GM18873 (cell line): ENCODE measurements around the gene CFAP57.
"Not testable (repeated sequence)": the region's sequence is repeated elsewhere in the genome, so short reads cannot be mapped to it uniquely, and the experiment has no call there.

Source experiments
- ATAC-seq: cut with Tn5 transposase; IDR thresholded peaks from one replicate; pipeline ENCODE4 v1.9.1; 2021; ENCODE audit warnings: mild to moderate bottlenecking, moderate library complexity, moderate number of reproducible peaks; ENCODE audit not compliant: unreplicated experiment, low FRiP score

The CFAP57 gene

GRCh38 chr1:43171312-43171875, 736 bp upstream of the CFAP57 start:
- ATAC-seq = no peak

GRCh38 chr1:43172527-43172972, 420 bp downstream of the CFAP57 start:
- no peak for ATAC-seq

DNA sequence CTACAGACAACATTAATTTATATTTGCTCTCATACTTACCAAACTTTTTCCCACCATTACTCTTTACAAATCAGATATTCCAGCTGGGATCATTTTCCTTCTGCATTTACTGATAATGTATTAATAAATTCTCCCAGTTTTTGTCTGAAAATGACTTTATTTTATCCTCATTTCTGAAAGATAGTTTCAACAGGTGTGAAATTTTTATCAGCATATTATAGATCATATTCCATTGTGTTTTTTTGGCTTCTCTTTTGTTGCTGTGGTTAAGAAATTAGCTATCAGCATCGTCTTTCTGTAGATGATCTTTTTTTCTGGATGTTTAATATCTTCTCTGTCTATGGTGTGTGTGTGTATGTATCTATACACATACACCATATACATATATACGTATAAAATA, 2.7 kb downstream of the CFAP57 start:
- no peak for ATAC-seq

- ATAC-seq = no peak
These were observed 5.6 kb downstream of the CFAP57 start for GRCh38 chr1:43177691-43178090.

DNA sequence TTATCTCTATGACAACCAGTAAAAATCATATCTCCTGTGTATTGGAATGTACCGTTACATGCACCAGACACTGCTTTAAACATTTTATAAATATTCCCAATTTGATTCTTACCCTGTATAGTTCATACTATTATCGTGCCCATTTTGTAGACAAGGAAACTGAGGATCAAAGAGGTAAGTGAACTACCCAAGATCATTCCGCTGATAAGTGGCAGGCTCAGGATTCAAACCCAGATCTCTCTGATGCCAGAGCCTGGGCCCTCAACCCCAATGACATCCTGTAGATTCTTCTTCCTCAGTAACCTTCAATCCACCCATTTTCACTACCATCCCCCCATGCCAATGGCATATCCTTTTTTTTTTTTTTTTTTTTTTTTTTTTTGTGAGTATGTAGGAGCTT, 12.3 kb downstream of the CFAP57 start:
- no peak for ATAC-seq

DNA sequence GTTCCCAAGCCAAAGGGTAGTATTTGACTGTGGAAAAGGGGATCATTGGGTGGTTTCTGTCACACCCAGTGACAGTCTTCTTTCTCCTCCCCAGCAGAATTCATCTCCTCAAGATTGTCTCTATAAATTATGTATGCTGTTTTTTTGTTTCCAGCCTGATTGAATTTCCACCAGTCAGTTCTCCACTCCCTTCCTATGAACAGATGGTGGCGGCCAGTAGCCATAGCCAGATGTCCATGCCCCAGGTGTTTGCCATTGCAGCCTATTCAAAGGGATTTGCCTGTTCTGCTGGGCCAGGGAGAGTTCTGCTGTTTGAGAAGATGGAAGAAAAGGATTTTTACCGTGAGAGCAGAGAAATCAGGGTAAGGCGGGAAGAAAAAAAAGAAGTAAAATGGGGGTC, 12.9 kb downstream of the CFAP57 start:
- no peak for ATAC-seq

- no peak for ATAC-seq
These were observed 16.0 kb downstream of the CFAP57 start for GRCh38 chr1:43188106-43188505.

GRCh38 chr1:43194509-43194908, 22.4 kb downstream of the CFAP57 start:
- no peak for ATAC-seq

GRCh38 chr1:43197343-43198127, 25.4 kb downstream of the CFAP57 start:
- ATAC-seq = no peak

GRCh38 chr1:43199093-43199726, 27.1 kb downstream of the CFAP57 start:
- ATAC-seq = no peak

DNA sequence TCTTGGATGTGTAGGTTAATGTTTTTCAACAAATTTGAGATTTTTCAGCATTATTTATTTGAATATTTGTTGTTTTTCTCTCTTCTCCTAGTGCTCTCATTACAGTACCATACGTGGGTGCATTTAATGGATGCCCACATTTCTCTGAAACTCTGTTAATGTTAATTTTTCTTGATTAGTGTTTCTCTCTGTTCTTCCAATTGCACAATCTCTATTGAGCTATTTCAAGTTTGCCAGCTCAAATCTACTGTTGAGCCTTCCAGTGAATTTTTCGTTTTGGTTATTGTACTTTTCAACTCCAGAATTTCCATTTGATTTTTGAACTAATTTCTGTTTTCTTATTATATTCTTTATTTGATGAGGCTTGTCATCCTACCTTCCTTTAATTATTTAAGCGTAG, 31.7 kb downstream of the CFAP57 start:
- ATAC-seq = no peak

GRCh38 chr1:43204394-43204793, 32.3 kb downstream of the CFAP57 start:
- ATAC-seq = no peak

GRCh38 chr1:43205671-43206070, 33.5 kb downstream of the CFAP57 start:
- ATAC-seq = no peak

- no peak for ATAC-seq
These were observed 34.6 kb downstream of the CFAP57 start for GRCh38 chr1:43206600-43207228.

DNA sequence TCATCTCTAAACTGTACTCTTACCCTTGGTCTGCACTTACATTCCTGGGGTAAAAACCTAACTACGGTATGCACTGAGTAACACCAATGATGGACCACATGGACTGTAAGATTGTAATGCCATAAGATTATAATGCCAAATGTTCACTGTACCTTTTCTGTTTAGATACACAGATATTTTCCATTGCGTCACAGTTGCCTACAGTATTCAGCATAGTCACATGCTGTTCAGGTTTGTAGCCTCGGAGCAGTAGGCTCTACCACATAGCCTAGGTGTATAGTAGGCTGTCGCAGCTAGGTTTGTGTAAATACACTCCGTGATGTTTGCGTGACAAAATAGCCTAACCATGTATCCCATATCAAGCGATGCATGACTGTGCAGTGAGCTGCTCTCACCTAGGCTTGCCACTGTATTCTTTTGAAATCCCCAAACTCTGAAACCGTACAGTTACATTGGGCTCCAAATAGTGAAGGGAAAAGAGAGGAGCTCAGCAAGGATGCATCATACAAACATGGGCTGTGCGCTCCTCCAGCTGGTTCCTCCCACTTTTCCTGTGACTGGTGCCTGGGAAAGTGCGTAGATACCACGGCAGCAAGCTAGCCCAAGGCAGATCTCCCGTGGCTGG, 35.2 kb downstream of the CFAP57 start:
- ATAC-seq = no peak

DNA sequence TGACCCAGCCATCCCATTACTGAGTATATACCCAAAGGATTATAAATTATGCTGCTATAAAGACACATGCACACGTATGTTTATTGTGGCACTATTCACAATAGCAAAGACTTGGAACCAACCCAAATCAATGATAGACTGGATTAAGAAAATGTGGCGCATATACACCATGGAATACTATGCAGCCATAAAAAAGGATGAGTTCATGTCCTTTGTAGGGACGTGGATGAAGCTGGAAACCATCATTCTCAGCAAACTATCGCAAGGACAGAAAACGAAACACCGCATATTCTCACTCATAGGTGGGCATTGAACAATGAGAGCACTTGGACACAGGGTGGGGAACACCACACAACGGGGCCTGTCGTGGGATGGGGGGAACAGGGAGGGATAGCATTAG, 36.1 kb downstream of the CFAP57 start:
- not testable (repeated sequence) for ATAC-seq

DNA sequence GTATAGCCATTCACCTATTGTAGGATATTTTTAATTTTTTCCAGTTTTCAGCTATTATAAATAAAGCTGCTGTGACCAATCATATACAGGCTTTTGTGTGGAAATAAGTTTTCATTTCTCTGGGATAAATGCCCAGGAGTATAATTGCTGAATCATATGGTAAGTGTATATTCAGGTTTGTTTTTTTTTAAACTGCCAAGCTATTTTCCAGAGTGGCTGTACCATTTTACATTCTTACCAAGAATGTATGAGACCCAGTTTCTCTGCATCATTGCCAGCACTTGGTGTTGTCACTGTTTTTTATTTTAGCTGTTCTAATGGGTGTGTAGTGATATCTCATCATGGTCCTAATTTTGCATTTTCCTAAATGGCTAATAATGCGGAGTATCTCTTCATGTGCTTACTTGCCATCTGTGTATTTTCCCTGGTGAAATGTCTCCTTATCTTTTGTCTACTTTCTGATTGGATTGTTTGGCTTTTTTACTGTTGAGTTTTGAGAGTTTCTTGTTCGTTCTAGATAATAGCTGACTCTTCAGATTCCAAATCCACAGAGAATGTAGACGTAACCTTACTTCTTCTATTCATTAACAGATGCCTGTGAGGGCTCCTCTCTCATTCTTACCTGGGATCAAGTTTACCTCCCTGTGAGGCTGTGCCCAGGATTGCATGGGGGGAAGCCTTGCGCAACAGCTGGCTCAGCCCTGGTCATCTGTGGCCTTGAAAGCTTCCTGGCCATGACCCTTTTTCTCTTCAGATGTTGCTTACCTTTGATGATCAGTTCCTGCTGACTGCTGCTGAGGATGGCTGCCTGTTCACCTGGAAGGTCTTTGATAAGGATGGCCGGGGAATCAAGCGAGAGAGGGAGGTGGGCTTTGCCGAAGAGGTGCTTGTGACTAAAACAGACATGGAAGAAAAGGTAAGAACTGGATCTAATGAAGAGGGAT, 42.6 kb downstream of the CFAP57 start:
- no peak for ATAC-seq

DNA sequence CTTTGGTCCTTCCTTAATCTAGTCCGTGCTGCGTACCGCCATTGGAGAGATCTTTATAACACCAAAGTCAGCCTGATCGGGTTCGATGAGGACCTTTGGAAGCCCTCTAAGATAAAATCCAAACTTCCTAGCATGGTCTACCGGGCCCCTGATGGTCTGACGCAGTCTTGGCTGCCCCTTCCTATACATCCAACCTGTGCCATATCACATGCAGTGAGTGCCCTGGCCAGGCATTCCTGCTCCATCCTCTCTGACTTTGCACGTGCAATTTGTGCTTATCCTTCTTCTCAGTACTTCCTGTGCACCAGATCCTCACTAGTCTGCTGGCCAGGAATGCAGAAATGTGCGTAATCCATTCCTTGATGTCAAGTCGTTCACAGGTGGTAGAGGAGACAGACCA, 45.6 kb downstream of the CFAP57 start:
- ATAC-seq = no peak

- ATAC-seq = peak; percentile 56
These were observed 49.0 kb downstream of the CFAP57 start for GRCh38 chr1:43220905-43221778.
